8988T (cell line): ENCODE measurements around the gene EIF5AL1.
"Not testable (repeated sequence)": the region's sequence is repeated elsewhere in the genome, so short reads cannot be mapped to it uniquely, and the experiment has no call there.

ENCODE experiments used
- DNase-seq: peaks from one replicate; pipeline ENCODE4 v3.0.0; 2011

Gene EIF5AL1

GRCh38 chr10:79516532-79517205, 4.3 kb downstream of the EIF5AL1 start:
- DNase-seq = not testable (repeated sequence)

GRCh38 chr10:79517567-79517966, 5.2 kb downstream of the EIF5AL1 start:
- DNase-seq = not testable (repeated sequence)

GRCh38 chr10:79521751-79522150, 9.4 kb downstream of the EIF5AL1 start:
- not testable (repeated sequence) for DNase-seq

GRCh38 chr10:79522464-79522863, 10.1 kb downstream of the EIF5AL1 start:
- DNase-seq = not testable (repeated sequence)

GRCh38 chr10:79523157-79523853, 11.0 kb downstream of the EIF5AL1 start:
- not testable (repeated sequence) for DNase-seq

- DNase-seq = not testable (repeated sequence)
These were observed 12.8 kb downstream of the EIF5AL1 start for GRCh38 chr10:79525049-79525710.

- DNase-seq = not testable (repeated sequence)
These were observed 15.9 kb downstream of the EIF5AL1 start for GRCh38 chr10:79528261-79528660.

GRCh38 chr10:79533142-79533902, 21.0 kb downstream of the EIF5AL1 start:
- DNase-seq = not testable (repeated sequence)

- not testable (repeated sequence) for DNase-seq
These were observed 21.5 kb downstream of the EIF5AL1 start for GRCh38 chr10:79533903-79534175.

- DNase-seq = not testable (repeated sequence)
These were observed 26.0 kb downstream of the EIF5AL1 start for GRCh38 chr10:79538311-79538710.

GRCh38 chr10:79540930-79541329, 28.6 kb downstream of the EIF5AL1 start:
- DNase-seq = not testable (repeated sequence)

- no peak for DNase-seq
These were observed 30.3 kb downstream of the EIF5AL1 start for GRCh38 chr10:79542626-79543025.

GRCh38 chr10:79544408-79544807, 32.1 kb downstream of the EIF5AL1 start:
- DNase-seq = not testable (repeated sequence)

- not testable (repeated sequence) for DNase-seq
These were observed 32.8 kb downstream of the EIF5AL1 start for GRCh38 chr10:79544926-79545659.

- DNase-seq = not testable (repeated sequence)
These were observed 34.8 kb downstream of the EIF5AL1 start for GRCh38 chr10:79547128-79547527.

GRCh38 chr10:79547973-79548372, 35.6 kb downstream of the EIF5AL1 start:
- no peak for DNase-seq

GRCh38 chr10:79552143-79552542, 39.8 kb downstream of the EIF5AL1 start:
- DNase-seq = no peak

GRCh38 chr10:79555354-79556309, 43.3 kb downstream of the EIF5AL1 start:
- DNase-seq = no peak

GRCh38 chr10:79556961-79557360, 44.6 kb downstream of the EIF5AL1 start:
- not testable (repeated sequence) for DNase-seq

GRCh38 chr10:79559726-79560125, 47.4 kb downstream of the EIF5AL1 start:
- DNase-seq = no peak

GRCh38 chr10:79560160-79560709, 47.9 kb downstream of the EIF5AL1 start, which contains the start of gene SFTPA2:
TSS of gene SFTPA2 (minus strand) at chr10:79560407. CDS start at chr10:79559483, 924 bp downstream.
- DNase-seq = no peak
